ENCODE results near the gene TTC33.

Gene TTC33

DNA sequence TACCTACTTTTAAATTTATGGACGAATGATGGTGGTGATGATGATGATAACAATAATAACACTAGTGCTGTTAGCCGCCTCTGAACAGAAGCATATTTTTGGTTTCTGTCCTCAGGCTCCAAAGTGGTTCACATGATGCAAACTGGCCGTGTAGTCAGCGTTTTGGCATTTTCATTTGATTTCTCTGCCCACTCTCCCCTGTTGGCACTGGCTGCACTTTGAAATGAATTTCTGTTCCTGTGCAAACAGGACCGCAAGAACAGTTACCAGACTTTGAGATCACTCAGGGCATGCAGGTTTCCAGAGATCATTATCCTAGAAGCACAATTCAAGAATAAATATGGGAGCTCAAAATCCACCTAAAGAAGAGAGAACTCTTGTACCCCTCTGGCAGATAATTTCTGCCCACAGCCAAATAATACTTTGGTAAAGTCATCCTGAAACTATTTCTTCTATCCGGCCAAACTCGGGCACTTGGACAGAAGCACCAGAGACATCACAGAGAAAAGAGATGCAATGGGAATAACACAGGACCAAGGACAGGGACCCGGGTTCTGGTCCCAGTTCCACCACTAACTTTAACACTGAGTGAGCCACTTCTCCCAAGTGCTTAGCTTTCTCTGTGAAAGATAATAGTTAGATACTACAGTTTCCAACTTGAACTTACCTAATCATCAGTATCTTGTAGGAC, 277.8 kb downstream of the TTC33 start:
- Histone ChIP-seq H3K9me3 (ENCODE audit: severe bottlenecking) (no peaks in the 10 kb centered on the region), H3K27me3 (ENCODE audit: insufficient read depth, poor library complexity, severe bottlenecking) (no peaks in the 10 kb centered on the region), H3K4me3 (ENCODE audit: severe bottlenecking) (no peak overlapping the region), H3K4me1 (ENCODE audit: insufficient read depth, poor library complexity, severe bottlenecking) (peaks cover 27% of the 10 kb centered on the region), H3K36me3 (ENCODE audit: low read depth) (no peaks in the 10 kb centered on the region), H3K27ac (ENCODE audit: poor library complexity, severe bottlenecking) (peak overlapping the region; percentile 40)
- peak; percentile 85 for ATAC-seq (ENCODE audit: low read depth)
- TF ChIP-seq, protein P1, sequence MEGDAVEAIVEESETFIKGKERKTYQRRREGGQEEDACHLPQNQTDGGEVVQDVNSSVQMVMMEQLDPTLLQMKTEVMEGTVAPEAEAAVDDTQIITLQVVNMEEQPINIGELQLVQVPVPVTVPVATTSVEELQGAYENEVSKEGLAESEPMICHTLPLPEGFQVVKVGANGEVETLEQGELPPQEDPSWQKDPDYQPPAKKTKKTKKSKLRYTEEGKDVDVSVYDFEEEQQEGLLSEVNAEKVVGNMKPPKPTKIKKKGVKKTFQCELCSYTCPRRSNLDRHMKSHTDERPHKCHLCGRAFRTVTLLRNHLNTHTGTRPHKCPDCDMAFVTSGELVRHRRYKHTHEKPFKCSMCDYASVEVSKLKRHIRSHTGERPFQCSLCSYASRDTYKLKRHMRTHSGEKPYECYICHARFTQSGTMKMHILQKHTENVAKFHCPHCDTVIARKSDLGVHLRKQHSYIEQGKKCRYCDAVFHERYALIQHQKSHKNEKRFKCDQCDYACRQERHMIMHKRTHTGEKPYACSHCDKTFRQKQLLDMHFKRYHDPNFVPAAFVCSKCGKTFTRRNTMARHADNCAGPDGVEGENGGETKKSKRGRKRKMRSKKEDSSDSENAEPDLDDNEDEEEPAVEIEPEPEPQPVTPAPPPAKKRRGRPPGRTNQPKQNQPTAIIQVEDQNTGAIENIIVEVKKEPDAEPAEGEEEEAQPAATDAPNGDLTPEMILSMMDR (IDR thresholded peaks at IDR 0.05; ENCODE audit: poor library complexity, severe bottlenecking) = no peak
- DNase-seq (ENCODE audit: low spot score) = no peak

DNA sequence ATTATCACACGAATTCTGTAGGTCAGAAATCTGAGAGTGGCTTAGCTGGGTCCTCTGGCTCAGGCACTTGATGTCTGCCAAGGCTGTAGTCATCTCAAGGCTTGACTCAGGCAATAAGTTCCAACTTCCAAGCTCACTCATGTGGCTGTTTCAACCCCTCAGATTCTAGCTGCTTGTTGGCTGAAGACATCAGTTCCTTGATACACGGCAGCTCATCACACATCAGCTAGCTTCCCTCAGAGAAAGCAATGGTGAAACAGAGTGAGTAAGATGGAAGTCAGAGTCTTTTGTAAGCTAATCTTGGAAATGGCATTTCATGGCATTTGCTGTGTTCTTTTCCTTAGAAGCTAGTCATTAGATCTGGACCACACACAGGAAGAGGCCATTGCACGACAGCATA, 280.2 kb downstream of the TTC33 start:
- no peak for DNase-seq (ENCODE audit: low spot score)
- Histone ChIP-seq H3K4me1 (ENCODE audit: insufficient read depth, poor library complexity, severe bottlenecking) (peaks cover 15% of the 10 kb centered on the region), H3K27ac (ENCODE audit: poor library complexity, severe bottlenecking) (no peak overlapping the region), H3K36me3 (ENCODE audit: low read depth) (no peaks in the 10 kb centered on the region), H3K4me3 (ENCODE audit: severe bottlenecking) (no peak overlapping the region), H3K9me3 (ENCODE audit: severe bottlenecking) (no peaks in the 10 kb centered on the region), H3K27me3 (ENCODE audit: insufficient read depth, poor library complexity, severe bottlenecking) (no peaks in the 10 kb centered on the region)
- TF ChIP-seq, protein P1 (IDR thresholded peaks at IDR 0.05; ENCODE audit: poor library complexity, severe bottlenecking) = no peak
- no peak for ATAC-seq (ENCODE audit: low read depth)

DNA sequence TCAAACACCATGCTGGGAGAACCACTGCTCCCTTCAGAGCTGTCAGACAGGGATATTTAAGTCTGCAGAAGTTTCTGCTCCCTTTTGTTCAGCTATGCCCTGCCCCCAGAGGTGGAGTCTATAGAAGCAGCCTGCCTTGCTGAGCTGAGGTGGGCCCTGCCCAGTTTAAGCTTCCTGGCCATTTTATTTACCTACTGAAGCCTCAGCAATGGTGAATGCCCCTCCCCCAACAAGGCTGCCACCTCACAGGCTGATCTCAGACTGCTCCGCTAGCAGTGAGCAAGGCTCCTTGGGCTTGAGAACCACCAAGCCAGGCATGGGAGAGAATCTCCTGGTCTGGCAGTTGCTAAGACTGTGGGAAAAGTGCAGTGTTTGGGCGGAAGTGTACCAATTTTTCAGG, 281.5 kb downstream of the TTC33 start:
- TF ChIP-seq, protein P1 (IDR thresholded peaks at IDR 0.05; ENCODE audit: poor library complexity, severe bottlenecking) = no peak
- ATAC-seq (ENCODE audit: low read depth) = no peak
- H3K27ac ChIP-seq (ENCODE audit: poor library complexity, severe bottlenecking) = no peak overlapping the region
- no peak for DNase-seq (ENCODE audit: low spot score)
- H3K36me3 ChIP-seq (ENCODE audit: low read depth) = no peaks in the 10 kb centered on the region
- no peak overlapping the region for H3K4me3 ChIP-seq (ENCODE audit: severe bottlenecking)
- peaks cover 14% of the 10 kb centered on the region for H3K4me1 ChIP-seq (ENCODE audit: insufficient read depth, poor library complexity, severe bottlenecking)
- no peaks in the 10 kb centered on the region for H3K9me3 ChIP-seq (ENCODE audit: severe bottlenecking)
- H3K27me3 ChIP-seq (ENCODE audit: insufficient read depth, poor library complexity, severe bottlenecking) = no peaks in the 10 kb centered on the region

DNA sequence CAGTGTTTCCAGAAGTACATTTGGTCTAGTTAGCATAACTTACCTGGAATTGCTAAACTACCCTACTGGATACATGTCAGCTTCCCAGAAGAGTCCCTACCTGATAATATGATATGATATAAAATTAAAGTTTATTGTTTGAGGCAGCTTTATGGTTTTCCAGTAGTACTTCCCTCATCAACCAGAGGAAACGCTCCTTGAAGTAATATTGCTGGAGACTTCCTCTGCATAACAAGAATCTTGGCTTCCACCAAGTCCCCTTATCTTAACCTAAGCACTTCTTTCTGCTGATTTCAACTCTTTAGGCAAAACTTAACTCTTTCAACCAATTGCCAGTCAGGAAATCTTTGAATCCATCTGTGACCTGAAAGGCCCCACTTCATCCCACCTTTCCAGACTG, 290.3 kb downstream of the TTC33 start:
- Histone ChIP-seq H3K36me3 (ENCODE audit: low read depth) (no peaks in the 10 kb centered on the region), H3K27me3 (ENCODE audit: insufficient read depth, poor library complexity, severe bottlenecking) (no peaks in the 10 kb centered on the region), H3K4me3 (ENCODE audit: severe bottlenecking) (no peak overlapping the region), H3K4me1 (ENCODE audit: insufficient read depth, poor library complexity, severe bottlenecking) (peaks cover 11% of the 10 kb centered on the region), H3K9me3 (ENCODE audit: severe bottlenecking) (no peaks in the 10 kb centered on the region), H3K27ac (ENCODE audit: poor library complexity, severe bottlenecking) (no peak overlapping the region)
- ATAC-seq (ENCODE audit: low read depth) (no peak), DNase-seq (ENCODE audit: low spot score) (no peak)
- TF ChIP-seq, protein P1 (IDR thresholded peaks at IDR 0.05; ENCODE audit: poor library complexity, severe bottlenecking) = no peak

DNA sequence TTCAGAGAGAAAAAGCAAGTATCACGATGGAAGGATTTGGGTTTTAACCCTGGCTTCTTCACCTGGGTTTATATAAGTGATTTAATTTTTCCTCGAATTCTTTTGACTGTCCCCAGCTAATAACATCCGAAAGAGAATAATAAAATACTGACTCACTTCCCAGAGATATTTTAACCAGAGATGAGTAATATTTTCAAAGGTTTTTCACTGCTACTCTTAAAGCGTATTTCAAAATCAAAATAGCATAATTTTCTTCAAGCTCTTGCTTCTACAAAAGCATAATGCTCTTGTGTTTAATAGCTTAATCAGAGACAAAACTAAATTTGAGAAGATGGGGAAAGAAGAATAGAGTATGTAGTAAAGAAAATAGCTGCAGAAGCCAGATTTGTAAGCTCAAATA, 291.2 kb downstream of the TTC33 start:
- DNase-seq (ENCODE audit: low spot score) = no peak
- Histone ChIP-seq H3K4me1 (ENCODE audit: insufficient read depth, poor library complexity, severe bottlenecking) (peaks cover 11% of the 10 kb centered on the region), H3K9me3 (ENCODE audit: severe bottlenecking) (no peaks in the 10 kb centered on the region), H3K36me3 (ENCODE audit: low read depth) (no peaks in the 10 kb centered on the region), H3K4me3 (ENCODE audit: severe bottlenecking) (no peak overlapping the region), H3K27me3 (ENCODE audit: insufficient read depth, poor library complexity, severe bottlenecking) (no peaks in the 10 kb centered on the region), H3K27ac (ENCODE audit: poor library complexity, severe bottlenecking) (peak overlapping the region; percentile 31)
- TF ChIP-seq, protein P1 (IDR thresholded peaks at IDR 0.05; ENCODE audit: poor library complexity, severe bottlenecking) = no peak
- ATAC-seq (ENCODE audit: low read depth) = peak; percentile 91

Measured in RWPE2 (cell line).